Adrenal gland (tissue), 12 donors: ENCODE results near the gene HIC2. TPM values are rescaled to one million over a fixed set of nuclear protein-coding genes. Genes with fewer than 3 reads are reported as not detected.
"Not testable (repeated sequence)": the region's sequence is repeated elsewhere in the genome, so short reads cannot be mapped to it uniquely, and the experiment has no call there.

Experiments
- DNase-seq, 7 donors: peaks; one replicate each; pipeline ENCODE4 v3.0.0-alpha.2; 2019 to 2020
- H3K27ac ChIP-seq, 5 donors: fragments of 200-600 bp; sonication (generic) in 4 of 5; 1 replicate in 3 of 5; 2 replicates in 2 of 5; pipeline versions ENCODE4 v1.5.1 to v1.8.0; 2016 to 2020; ENCODE audit warnings: mild to moderate bottlenecking in 1 of 5
- H3K27me3 ChIP-seq: fragments of 200-600 bp; 2 replicates; pipeline ENCODE4 v1.8.0; 2021
- H3K36me3 ChIP-seq, 2 donors: fragments of 200-600 bp; replicated peaks in 1 of 2; 1 replicate in 1 of 2; 2 replicates in 1 of 2; pipeline versions ENCODE4 v1.5.1 to v1.8.0; 2018 to 2022
- H3K4me1 ChIP-seq, 2 donors: fragments of 200-600 bp; replicated peaks in 1 of 2; 1 replicate in 1 of 2; 2 replicates in 1 of 2; pipeline versions ENCODE4 v1.5.1 to v1.8.0; 2018 to 2021
- H3K4me3 ChIP-seq, 4 donors: fragments of 200-600 bp; sonication (generic) in 3 of 4; one replicate each; pipeline ENCODE4 v1.5.1; 2016 to 2018
- H3K9me3 ChIP-seq, 3 donors: fragments of 200-600 bp; sonication (generic) in 1 of 3; replicated peaks in 1 of 3; 1 replicate in 2 of 3; 2 replicates in 1 of 3; pipeline versions ENCODE4 v1.5.1 to v1.8.0; 2016 to 2021
- WGBS, 4 donors: extraction: QIAGEN DNeasy Blood & Tissue Kit in 2 of 4; methylation state at CpG; one replicate each; pipeline versions ENCODE4 v1.1.5 to v1.1.7; 2013 to 2017; 5-methylcytosine and 5-hydroxymethylcytosine counted together
- intact Hi-C, 2 donors: fragments of 100-400 bp; cut with DNase I; formaldehyde crosslinking; loops; one replicate each; pipeline versions ENCODE4 v1.14.1 to v1.15.0; 2022 to 2023
- polyA plus RNA-seq, 3 donors: library from polyadenylated mRNA; stranded (reverse); fragments of 200-250 nt in 2 of 3; fragments of 350-450 nt in 1 of 3; fragmentation: Illumina TruSeq in 1 of 3; extraction: RNeasy Lipid Tissue Mini Kit (QIAGEN cat#74804) in 1 of 3; gene quantifications; one replicate each; pipeline ENCODE4 v1.2.3, GENCODE V29; 2013 to 2014
- total RNA-seq, 9 donors: library from RNA; depleted of rRNA in 4 of 9; stranded (reverse); fragments of >200 nt in 4 of 9; fragments of 120-200 nt in 1 of 9; fragmentation: NEBNext Ultra II Directional in 1 of 9; extraction: Animal tissue kit (Norgen Biotek cat#: 25700) in 1 of 9; gene quantifications; one replicate each; pipeline versions ENCODE4 v1.1.0 to v1.2.4, GENCODE V29; 2013 to 2023
- donor health status: healthy with polysubstance abuse.
- donor health status: Bipolar disorder and iron deficiency.
- donor health status: DM: yes; HTN: yes; CAD: no.
- donor health status: DM: no; HTN: no; CAD: no.
- donor health status: DM: no; HTN: no; CAD: no.
- donor health status: DM: yes; HTN: yes; CAD: no.

The HIC2 gene
- total and polyA plus RNA-seq, 12 donors, result 0.57 to 7.9 (median 2.5) TPM

DNA sequence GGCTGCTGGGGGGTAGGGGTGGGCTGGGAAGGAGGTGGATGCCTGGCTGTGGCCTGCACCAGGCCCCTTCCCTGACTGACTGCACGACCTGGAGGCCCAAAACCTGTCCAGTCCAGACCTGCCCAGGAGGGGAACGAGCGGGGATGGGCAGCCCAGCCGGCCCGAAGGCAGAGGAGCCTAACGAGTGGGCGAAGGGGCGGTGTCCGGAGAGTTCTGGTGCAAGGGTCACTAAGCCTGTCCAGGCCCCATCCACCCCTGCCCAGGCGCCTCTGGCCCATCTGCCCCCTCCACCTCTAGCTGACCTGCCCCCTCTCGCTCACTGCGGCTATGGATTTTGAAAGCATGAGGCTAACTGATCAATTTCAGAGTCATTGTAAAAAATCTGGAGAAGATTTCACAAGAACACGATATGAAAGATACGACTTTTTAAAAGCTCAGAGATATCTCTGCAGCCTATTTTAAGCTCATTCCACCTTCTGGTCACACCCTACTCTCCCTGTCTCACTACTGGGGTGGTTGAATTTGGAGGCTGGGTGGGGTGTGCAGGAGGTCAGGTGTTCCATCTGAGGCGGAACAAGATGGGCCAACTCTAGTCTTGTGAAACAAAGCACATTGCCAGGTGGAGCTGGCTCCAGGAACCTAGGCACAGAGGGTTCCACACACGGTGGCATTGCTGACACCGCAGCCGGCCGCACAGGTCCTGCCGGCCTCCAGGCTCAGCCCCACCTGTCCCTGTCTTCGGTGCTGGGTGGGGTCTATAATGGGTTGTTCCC is 15.8 kb upstream of the HIC2 start:
- H3K4me3 ChIP-seq, DNase-seq, intact Hi-C loops, H3K9me3 ChIP-seq, H3K27me3 ChIP-seq, H3K4me1 ChIP-seq, H3K36me3 ChIP-seq, H3K27ac ChIP-seq: not testable (repeated sequence)
- no CpG with 5 or more reads among the region's 21 CpGs for WGBS, 4 donors

DNA sequence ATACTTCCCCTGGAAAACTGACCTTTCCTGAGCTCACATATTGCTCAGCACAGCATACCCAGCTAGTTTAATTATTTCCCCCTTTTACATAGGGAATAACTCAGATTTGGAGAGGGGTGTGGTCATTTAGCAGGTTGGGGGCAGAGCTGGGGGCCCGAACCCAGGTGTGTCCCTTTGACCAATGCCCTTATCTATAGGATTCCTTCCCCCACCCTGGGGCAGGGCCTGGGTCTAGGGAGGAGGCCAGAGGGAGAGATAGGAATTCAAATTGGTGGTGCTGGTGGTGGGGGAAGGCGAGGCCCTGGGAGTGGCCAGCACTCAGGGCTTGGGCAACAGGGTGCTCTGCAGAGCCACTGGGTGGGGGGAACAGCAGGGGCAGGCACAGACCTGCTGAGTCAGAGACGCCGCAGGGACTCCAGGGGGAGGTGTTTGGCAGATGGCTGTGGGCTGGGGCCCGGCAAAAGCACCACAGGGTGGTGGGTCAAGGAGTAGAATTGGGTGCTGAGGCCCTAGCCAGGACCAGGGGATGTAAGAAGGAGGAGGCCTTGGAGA is 14.3 kb upstream of the HIC2 start:
- H3K4me3 ChIP-seq, intact Hi-C loops, H3K4me1 ChIP-seq, H3K27ac ChIP-seq, H3K9me3 ChIP-seq, DNase-seq, H3K36me3 ChIP-seq, H3K27me3 ChIP-seq: not testable (repeated sequence)
- WGBS, 4 donors, result 79 to 89% (median 82%) methylated on average over 1 to 2 of the region's 5 CpGs

DNA sequence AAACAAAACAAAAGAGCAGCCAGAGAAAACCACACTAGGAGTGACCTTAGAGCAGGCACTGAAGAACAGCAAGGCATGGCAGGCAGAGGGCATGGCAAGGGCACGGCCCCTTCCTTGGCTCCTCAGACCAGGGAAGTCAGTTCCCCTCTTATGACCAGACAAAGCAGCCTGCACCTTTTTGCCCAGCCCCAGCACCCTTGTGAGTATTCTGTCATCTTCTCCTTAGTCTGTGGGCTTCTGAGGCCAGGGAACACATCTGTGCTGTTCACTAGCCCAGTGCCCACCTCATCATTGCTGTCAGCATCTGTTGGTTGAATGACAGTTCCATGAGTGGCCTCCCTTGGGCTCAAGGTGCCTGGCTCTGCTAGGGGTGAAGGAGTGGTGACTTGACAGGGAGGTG is 10.0 kb upstream of the HIC2 start:
- H3K27me3 ChIP-seq, H3K36me3 ChIP-seq, DNase-seq, intact Hi-C loops, H3K4me3 ChIP-seq, H3K27ac ChIP-seq, H3K9me3 ChIP-seq, H3K4me1 ChIP-seq: not testable (repeated sequence)
- WGBS, 4 donors, result 100% methylated on average over 1 of the region's 1 CpG; no CpG with 5 or more reads in 1 of the 4 donors

DNA sequence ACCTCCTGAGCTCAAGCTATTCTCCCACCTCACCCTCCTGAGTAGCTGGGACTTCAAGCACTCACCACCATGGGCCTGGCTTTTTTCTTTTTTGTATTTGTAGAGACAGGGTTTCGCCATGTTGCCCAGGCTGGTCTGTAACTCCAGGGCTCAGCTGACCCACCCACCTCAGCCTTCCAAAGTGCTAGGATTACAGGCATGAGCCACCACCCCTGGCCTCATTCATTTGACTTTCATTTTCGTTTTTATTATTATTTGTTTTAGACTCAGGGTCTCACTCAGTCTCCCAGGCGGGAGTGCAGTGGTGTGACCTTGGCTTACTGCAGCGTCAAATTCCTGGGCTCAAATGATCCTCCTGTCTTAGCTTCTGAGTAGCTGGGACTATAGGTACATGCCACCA is 9.4 kb upstream of the HIC2 start:
- H3K9me3 ChIP-seq, H3K27ac ChIP-seq, H3K36me3 ChIP-seq, H3K4me3 ChIP-seq, intact Hi-C loops, H3K27me3 ChIP-seq, H3K4me1 ChIP-seq, DNase-seq: not testable (repeated sequence)
- 33 to 40% methylated on average over 1 of the region's 4 CpGs; no CpG with 5 or more reads in 2 of the 4 donors for WGBS, 4 donors

DNA sequence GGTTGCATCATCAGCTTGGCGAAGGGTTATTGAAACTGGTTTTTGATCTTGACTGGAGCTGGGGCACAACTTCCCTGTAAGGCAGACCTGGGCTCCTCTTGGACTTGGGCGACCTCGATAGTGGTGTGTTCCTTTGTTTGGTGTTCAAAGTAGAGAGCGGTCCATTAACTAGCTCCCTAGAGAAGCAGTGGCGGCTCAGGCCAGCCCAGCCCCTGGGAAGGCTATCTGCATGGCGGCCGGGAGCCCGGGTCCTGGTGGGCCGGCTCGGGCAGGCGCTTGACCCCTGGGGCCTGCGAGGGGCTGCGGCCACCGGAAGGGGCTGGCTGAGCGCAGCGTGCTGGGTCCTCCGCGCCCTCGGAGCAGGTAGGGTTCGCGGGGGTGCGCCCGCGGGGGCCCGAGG is 796 bp upstream of the HIC2 start:
- H3K4me1 ChIP-seq, intact Hi-C loops: not testable (repeated sequence)
- WGBS, 4 donors, result 31 to 38% methylated on average over 4 to 7 of the region's 25 CpGs; no CpG with 5 or more reads in 2 of the 4 donors

DNA sequence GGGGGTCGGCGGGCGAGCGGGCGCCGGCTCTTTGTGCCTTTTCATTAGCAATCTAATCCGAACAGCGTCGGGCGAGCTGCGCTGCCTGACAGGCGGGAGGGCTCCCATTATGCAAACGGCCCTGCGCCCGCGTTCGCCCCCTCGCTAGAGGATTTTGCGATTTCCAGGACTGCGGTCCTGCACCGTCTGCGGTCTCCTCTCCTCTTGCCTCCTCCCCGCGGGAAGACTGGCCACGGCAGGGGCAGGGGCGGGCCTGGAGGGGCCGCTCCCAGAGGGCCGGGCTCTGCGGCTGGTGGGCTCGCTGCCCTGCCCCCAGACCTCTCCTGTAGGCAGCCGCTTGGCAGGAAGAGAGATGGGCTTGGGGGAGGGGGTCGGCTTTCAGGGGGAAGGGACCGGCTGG is 682 bp downstream of the HIC2 start:
- H3K4me1 ChIP-seq, H3K27ac ChIP-seq, H3K9me3 ChIP-seq, H3K27me3 ChIP-seq, intact Hi-C loops, H3K36me3 ChIP-seq: not testable (repeated sequence)
- DNase-seq, result peak in 5 of 7 donors; percentile 14 to 54 (median 21)
- WGBS, 4 donors, result 0 to 1% (median 1%) methylated on average over 9 to 16 of the region's 33 CpGs; no CpG with 5 or more reads in 1 of the 4 donors
- H3K4me3 ChIP-seq, result peak overlapping the region in 1 of 4 donors; percentile 45

More for the DNA sequence above, 796 bp upstream of the HIC2 start:
- not testable (repeated sequence) for H3K4me3 ChIP-seq, H3K9me3 ChIP-seq, DNase-seq, H3K27me3 ChIP-seq, H3K36me3 ChIP-seq, H3K27ac ChIP-seq

DNA sequence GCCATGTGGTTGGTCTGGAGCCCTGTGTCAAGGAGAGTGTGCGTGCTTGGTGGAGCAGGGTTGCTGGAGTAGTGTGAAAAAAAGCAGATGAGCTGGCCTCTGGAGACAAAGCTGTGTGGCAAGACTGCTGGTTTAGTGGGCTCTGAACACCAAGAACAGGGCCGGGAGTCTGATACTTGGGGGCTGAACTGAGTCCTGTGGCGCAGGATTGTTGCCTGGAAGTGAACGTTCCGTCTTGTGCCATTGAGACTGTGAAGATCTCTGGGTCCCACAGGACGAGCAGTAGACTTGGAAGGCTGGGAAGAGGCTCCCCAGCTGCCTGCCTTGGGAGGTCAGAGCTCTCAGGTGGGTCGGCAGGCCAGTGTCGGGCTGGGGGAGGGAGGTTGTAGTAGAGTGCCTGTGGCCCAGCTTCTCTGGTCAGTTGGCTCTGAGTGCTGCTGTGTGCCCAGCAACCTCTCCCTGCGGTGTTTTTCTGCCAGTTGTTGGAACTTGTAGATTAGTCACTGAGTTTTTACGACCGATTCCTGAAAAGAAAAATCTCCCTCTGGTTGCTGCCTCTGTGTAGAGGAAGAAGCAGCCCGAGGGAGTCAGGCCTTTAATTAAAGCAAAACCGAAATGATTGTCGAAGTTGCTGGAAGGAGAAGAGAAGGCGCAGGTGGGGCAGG is 1.9 kb downstream of the HIC2 start:
- H3K4me3 ChIP-seq, H3K4me1 ChIP-seq, H3K27me3 ChIP-seq, H3K27ac ChIP-seq, H3K9me3 ChIP-seq, H3K36me3 ChIP-seq, intact Hi-C loops: not testable (repeated sequence)
- peak in 1 of 7 donors; percentile 39 for DNase-seq
- 82 to 90% (median 86%) methylated on average over 2 to 5 of the region's 15 CpGs for WGBS, 4 donors

DNA sequence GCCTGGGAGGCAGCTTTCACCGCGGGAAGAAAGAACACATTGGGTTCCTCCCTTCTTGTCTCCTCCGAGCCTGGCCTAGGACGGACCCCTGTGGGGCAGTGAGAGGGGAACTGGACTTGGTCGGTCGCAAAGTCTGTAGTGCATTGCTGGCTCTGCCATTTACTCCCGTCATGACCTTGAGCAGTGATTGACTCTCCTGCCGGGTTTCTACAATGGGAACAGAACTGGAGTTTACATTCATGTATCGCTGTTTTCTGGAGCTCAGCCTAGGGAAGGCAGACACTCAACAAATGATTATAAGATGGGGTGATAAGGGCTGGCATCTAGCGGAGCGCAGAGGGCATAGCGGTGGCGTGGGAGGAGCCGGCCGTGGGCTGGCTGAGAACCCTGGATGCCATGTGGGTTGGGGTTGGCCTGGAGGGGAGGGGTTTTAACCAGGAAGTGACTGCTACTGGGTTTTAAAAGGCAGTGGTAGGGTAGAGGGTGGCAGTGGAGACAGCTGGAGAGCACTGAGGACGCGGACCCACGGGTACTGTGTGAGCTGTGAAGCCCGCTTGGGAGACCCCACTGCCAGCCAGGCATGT is 3.1 kb downstream of the HIC2 start:
- H3K27me3 ChIP-seq, H3K4me1 ChIP-seq, intact Hi-C loops, H3K36me3 ChIP-seq, H3K4me3 ChIP-seq, H3K9me3 ChIP-seq, H3K27ac ChIP-seq: not testable (repeated sequence)
- 17 to 32% (median 19%) methylated on average over 3 to 5 of the region's 19 CpGs; no CpG with 5 or more reads in 1 of the 4 donors for WGBS, 4 donors
- peak in 2 of 7 donors; percentile 7 to 46 for DNase-seq

DNA sequence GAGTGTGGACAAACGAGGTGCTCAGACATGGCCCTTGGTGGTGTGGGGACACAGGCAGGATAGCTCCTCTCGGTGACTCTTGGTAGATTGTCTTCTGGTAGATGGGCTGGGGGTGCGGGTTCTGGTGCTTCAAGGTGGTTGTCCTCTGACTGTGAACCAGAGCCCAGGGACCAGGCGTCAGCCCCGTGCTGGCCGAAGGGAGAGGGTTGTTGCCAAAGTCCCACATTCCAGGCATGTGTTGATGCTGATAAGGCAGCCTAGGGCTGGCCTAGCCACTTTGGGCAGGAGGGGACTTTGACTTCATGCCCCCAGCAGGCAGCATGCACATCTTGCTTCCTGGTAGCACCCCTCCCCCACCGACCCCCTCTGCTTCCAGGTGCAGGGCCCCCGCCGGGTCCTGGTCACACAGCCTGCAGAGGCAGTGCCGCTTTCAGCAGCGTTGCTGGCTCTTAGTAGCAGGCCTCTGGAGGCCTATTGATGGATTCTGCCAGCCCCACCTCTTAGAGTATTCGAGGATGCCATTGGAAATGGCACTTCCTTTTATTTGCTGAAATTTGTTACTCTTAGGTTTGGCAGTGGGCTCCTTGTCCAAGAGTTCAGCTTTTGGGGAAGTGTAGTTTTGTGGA is 7.0 kb downstream of the HIC2 start:
- H3K9me3 ChIP-seq, intact Hi-C loops, H3K4me3 ChIP-seq, H3K27me3 ChIP-seq, DNase-seq, H3K36me3 ChIP-seq, H3K4me1 ChIP-seq, H3K27ac ChIP-seq: not testable (repeated sequence)
- WGBS, 4 donors, result 69 to 72% methylated on average over 2 to 3 of the region's 12 CpGs; no CpG with 5 or more reads in 2 of the 4 donors

DNA sequence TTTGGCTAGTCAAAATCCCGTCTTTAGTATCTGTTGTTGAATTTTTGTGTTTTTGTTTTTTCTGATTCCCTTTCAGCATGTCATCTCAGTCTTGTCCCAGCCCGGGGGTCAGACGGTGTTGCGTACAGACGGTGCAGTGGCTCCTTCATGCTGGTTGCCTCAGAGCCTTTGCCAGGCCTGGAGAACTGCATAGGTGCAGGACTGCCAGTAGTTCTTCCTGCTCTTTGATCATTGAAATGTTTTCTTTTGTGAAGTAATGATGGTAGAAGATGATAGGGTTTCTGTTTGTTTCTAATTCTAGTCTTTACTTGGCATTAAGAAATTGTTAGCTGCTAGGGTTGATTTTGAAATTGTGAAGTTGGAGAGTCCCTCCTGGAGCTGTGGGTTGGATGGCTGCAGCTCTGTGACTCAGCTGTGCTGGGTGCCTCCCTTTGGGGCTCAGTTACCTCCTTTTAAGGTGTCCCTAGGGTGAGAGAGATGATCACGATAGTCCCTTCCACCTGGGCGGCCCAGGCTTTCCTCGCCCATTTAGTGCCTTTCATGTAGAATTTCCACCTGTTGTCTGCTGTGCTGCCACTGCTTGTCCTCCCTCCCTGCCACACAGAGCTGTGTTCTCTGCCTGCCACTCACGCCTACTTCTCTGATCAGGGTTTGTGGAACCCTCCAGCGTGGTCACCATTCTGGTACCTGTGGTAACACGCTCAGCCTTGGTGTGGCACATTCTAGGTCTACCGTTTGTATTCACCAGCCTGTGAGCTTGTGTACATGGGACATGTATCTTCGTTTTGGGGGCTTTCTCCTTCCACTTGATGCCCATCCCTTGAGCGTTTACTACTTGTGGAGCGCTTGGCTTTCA is 17.4 kb downstream of the HIC2 start:
- H3K9me3 ChIP-seq, H3K4me3 ChIP-seq, intact Hi-C loops, DNase-seq, H3K36me3 ChIP-seq, H3K27ac ChIP-seq, H3K4me1 ChIP-seq, H3K27me3 ChIP-seq: not testable (repeated sequence)
- WGBS, 4 donors, result no CpG with 5 or more reads among the region's 15 CpGs
